Measurements from ENCODE around the gene TLX2. TPM values are rescaled to one million over a fixed set of nuclear protein-coding genes. Genes with fewer than 3 reads are reported as not detected.

Gene TLX2
- total RNA-seq, 1 donor, result 0.36 TPM

DNA sequence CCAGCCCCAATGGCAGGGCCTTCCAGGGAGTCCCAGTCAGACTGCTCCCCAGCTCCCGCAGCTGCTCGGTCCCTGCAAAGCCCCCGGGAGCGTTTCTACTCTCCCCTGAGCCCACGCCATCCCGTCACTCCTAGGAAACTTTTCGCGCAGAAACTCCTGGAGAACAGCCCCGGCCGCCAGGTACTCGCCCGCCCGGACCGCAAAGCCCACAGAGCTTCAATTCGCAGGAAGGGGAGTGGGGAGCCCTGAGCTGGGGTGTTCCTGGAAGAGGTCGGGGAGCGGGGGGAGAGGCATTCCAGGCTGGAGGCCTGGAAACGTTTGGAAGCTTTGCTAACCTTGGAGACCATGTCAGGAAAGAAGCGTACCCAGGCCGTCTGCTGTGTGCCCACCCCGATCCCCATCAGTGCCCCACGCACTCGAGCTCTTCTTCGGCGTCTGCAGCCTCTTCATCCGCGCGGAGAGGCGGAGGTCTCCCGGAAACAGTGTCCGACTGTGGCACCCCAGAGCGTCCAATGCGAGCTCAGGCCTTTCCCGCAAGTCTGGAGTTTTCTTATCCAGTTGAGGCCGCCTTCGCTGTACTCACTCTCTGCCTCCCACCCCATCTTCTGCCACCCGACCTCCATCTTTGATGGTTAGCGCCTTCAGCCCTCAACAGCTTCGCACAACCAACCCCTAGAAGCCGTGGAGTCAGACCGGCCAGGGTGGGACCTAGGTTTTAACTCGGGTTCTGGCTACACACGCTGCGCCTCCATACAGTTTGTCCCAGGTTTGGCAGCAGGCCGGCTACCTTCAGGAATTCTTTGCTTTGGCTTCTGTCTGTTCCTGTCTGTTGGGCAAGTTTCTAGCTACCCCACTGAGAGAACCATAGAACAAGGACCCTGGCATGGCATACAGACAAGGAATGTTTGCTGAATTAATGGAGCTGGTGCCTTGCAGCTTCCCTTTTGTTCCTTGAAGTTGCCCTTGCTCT, 10.5 kb upstream of the TLX2 start:
- Histone ChIP-seq H3K4me2 (ENCODE audit: insufficient read depth, low read length) (peak overlapping the region; percentile 91), H3K27ac (ENCODE audit: low read depth, low read length) (peak overlapping the region; percentile 81), H3K4me3 (ENCODE audit: insufficient read depth, low read length) (peak overlapping the region; percentile 80), H3K36me3 (ENCODE audit: insufficient read depth, low read length) (peaks cover 14% of the 10 kb centered on the region), H3K4me1 (ENCODE audit: insufficient read depth, low read length) (peaks cover 54% of the 10 kb centered on the region), H3K27me3 (ENCODE audit: insufficient read depth, low read length) (no peaks in the 10 kb centered on the region), H4K20me1 (ENCODE audit: insufficient read depth, low read length) (no peaks in the 10 kb centered on the region), H3K9me3 (ENCODE audit: low read depth, low read length) (no peaks in the 10 kb centered on the region), H3K79me2 (ENCODE audit: insufficient read depth, low read length) (peaks cover 41% of the 10 kb centered on the region), H2AFZ (ENCODE audit: low read length) (peak overlapping the region; percentile 82)
- no peak for TF ChIP-seq CTCF (IDR thresholded peaks at IDR 0.05; ENCODE audit: extremely low read depth, low read depth, low read length)
- DNase-seq (ENCODE audit: insufficient read length, low spot score, missing footprints), result peak; percentile 86

GRCh38 chr2:74504591-74504990, 9.7 kb upstream of the TLX2 start:
- Histone ChIP-seq H3K4me3 (ENCODE audit: insufficient read depth, low read length) (peak overlapping the region; percentile 80), H3K4me2 (ENCODE audit: insufficient read depth, low read length) (peak overlapping the region; percentile 91), H3K9me3 (ENCODE audit: low read depth, low read length) (no peaks in the 10 kb centered on the region), H3K27ac (ENCODE audit: low read depth, low read length) (peak overlapping the region; percentile 81), H2AFZ (ENCODE audit: low read length) (no peak overlapping the region), H3K36me3 (ENCODE audit: insufficient read depth, low read length) (peaks cover 14% of the 10 kb centered on the region), H3K4me1 (ENCODE audit: insufficient read depth, low read length) (peaks cover 54% of the 10 kb centered on the region), H3K79me2 (ENCODE audit: insufficient read depth, low read length) (peaks cover 41% of the 10 kb centered on the region), H4K20me1 (ENCODE audit: insufficient read depth, low read length) (no peaks in the 10 kb centered on the region), H3K27me3 (ENCODE audit: insufficient read depth, low read length) (no peaks in the 10 kb centered on the region)
- no peak for TF ChIP-seq CTCF (IDR thresholded peaks at IDR 0.05; ENCODE audit: extremely low read depth, low read depth, low read length)
- DNase-seq (ENCODE audit: insufficient read length, low spot score, missing footprints), result peak; percentile 87

GRCh38 chr2:74505448-74506246, 8.6 kb upstream of the TLX2 start:
- Histone ChIP-seq H3K27me3 (ENCODE audit: insufficient read depth, low read length) (peaks cover 2% of the 10 kb centered on the region), H3K27ac (ENCODE audit: low read depth, low read length) (no peak overlapping the region), H3K4me2 (ENCODE audit: insufficient read depth, low read length) (peak overlapping the region; percentile 91), H3K36me3 (ENCODE audit: insufficient read depth, low read length) (peaks cover 14% of the 10 kb centered on the region), H3K79me2 (ENCODE audit: insufficient read depth, low read length) (peaks cover 41% of the 10 kb centered on the region), H4K20me1 (ENCODE audit: insufficient read depth, low read length) (no peaks in the 10 kb centered on the region), H3K9me3 (ENCODE audit: low read depth, low read length) (no peaks in the 10 kb centered on the region), H2AFZ (ENCODE audit: low read length) (no peak overlapping the region), H3K4me1 (ENCODE audit: insufficient read depth, low read length) (peaks cover 48% of the 10 kb centered on the region), H3K4me3 (ENCODE audit: insufficient read depth, low read length) (peak overlapping the region; percentile 30)
- DNase-seq (ENCODE audit: insufficient read length, low spot score, missing footprints), result peak; percentile 63
- no peak for TF ChIP-seq CTCF (IDR thresholded peaks at IDR 0.05; ENCODE audit: extremely low read depth, low read depth, low read length)

Measured in osteoblast (primary cell).